Coronary artery (tissue), 2 donors: ENCODE measurements around the gene SPOPL.

ENCODE experiments used
- DNase-seq: peaks from one replicate; pipeline ENCODE4 v3.0.0-alpha.2; 2017; ENCODE audit warnings: low spot score
- H3K27ac ChIP-seq, 2 donors: fragments of 200-600 bp; sonication (generic); one replicate each; pipeline ENCODE4 v1.5.1; 2016 to 2019
- H3K4me3 ChIP-seq: fragments of 200-600 bp; sonication (generic); 2 replicates; pipeline ENCODE4 v1.5.1; 2016; ENCODE audit warnings: mild to moderate bottlenecking, moderate library complexity
- TF ChIP-seq, protein P1 (sequence below): fragments of 200-600 bp; sonication (generic); IDR thresholded peaks from one replicate; pipeline ENCODE4 v1.5.1; 2019; ENCODE audit warnings: antibody characterized with exemption

SPOPL gene

DNA sequence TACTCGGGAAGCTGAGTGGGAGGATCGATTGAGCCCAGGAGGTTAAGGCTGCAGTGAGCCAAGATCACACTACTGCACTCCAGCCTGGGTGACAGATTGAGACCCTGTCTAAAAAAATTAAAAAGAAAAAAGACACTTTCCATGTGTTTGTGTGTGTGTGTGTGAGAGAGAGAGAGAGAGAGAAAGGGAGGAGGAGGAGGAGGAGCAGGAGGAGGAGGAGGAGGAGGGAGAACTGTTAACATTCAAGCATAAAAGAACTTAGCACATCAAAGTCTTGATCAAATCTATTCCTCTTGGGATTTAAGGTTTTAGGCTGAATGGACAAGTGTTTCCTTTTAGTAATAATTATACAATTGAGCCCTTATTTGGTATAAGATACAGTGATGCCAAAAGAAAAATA lies 75.5 kb downstream of the SPOPL start:
- Histone ChIP-seq H3K27ac (no peak overlapping the region), H3K4me3 (no peak overlapping the region)
- TF ChIP-seq, protein P1, sequence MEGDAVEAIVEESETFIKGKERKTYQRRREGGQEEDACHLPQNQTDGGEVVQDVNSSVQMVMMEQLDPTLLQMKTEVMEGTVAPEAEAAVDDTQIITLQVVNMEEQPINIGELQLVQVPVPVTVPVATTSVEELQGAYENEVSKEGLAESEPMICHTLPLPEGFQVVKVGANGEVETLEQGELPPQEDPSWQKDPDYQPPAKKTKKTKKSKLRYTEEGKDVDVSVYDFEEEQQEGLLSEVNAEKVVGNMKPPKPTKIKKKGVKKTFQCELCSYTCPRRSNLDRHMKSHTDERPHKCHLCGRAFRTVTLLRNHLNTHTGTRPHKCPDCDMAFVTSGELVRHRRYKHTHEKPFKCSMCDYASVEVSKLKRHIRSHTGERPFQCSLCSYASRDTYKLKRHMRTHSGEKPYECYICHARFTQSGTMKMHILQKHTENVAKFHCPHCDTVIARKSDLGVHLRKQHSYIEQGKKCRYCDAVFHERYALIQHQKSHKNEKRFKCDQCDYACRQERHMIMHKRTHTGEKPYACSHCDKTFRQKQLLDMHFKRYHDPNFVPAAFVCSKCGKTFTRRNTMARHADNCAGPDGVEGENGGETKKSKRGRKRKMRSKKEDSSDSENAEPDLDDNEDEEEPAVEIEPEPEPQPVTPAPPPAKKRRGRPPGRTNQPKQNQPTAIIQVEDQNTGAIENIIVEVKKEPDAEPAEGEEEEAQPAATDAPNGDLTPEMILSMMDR: no peak
- no peak for DNase-seq

DNA sequence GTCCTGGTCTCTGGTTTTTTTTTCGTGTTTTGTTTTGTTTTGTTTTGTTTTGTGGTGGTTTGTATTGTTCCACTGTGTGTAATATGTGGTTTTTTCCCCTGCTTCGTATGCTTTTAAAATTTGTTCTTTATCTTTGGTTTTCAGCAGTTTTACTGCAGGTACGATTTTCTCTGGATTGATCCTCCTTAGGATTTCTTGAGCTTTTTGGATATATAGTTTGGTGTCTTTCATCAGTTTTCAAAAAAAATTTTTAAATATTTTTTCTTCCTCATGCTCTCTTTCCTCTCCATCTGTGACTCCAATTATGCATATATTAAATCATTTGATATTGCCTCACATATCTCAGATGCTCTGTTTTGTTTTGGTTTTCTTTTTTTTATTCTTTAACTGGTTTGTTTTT lies 78.0 kb downstream of the SPOPL start:
- DNase-seq: no peak
- no peak overlapping the region for H3K4me3 ChIP-seq
- H3K27ac ChIP-seq: no peak overlapping the region
- TF ChIP-seq, protein P1: no peak

DNA sequence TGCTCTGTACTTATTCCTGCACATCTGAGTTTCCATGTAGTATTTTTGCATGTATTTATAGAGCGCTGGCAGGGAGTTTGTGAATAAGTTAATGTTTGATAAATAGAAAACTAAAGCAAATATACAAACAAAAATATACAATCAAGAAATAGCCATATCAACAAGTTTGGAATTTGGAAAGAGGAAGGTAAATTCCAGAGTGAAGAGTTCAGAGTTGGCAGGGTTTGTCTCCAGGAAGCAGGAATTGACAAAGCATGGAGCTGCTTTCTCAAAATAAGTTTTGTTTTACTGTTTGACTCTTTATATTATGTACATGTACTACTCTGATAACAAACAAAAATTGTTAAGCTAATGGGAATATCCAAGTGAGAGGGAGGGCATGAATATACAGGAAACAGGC lies 80.3 kb downstream of the SPOPL start:
- no peak for DNase-seq
- TF ChIP-seq, protein P1: no peak
- H3K27ac ChIP-seq: no peak overlapping the region

DNA sequence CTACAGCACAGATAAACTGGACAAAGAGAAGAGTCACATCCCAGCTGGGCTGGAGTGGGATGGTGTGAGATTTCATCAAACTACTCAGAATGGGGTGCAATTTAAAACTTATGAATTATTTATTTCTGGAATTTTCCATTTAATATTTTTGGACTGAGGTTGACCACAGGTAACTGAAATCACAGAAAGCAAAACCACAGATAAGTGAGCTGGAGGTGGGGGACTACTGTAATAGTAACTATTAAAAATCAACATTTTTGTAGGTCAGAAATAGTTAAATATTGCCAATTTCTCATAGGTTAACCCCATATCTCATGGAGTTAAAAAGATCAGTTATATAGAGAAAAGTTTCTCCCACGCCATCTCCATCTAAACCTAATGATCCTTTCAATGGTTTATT lies 88.1 kb downstream of the SPOPL start:
- no peak overlapping the region for H3K27ac ChIP-seq
- no peak for DNase-seq
- TF ChIP-seq, protein P1: no peak
- H3K4me3 ChIP-seq: no peak overlapping the region

More for the DNA sequence above, 80.3 kb downstream of the SPOPL start:
- H3K4me3 ChIP-seq: no peak overlapping the region

DNA sequence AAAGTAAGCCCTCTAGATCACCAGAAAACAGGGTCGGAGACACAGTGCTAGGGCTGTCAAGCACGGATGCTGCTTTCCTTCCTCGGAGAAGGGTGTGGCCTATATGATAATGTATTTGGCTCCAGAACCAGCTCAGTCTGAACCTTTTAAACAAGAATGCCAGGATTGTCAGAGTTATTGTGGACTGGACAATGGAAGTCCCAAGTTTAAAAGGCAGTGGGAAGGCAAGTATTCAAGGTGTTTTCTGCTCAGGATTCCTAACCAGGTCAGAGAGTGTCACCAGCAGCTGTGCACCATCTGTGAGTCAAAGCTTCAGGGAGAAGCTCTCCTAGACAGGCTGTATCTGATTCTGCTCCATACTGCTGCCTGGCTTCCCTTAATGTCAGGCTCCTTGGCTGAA lies 94.8 kb downstream of the SPOPL start:
- Histone ChIP-seq H3K27ac (no peak overlapping the region), H3K4me3 (no peak overlapping the region)
- no peak for DNase-seq
- TF ChIP-seq, protein P1: no peak

DNA sequence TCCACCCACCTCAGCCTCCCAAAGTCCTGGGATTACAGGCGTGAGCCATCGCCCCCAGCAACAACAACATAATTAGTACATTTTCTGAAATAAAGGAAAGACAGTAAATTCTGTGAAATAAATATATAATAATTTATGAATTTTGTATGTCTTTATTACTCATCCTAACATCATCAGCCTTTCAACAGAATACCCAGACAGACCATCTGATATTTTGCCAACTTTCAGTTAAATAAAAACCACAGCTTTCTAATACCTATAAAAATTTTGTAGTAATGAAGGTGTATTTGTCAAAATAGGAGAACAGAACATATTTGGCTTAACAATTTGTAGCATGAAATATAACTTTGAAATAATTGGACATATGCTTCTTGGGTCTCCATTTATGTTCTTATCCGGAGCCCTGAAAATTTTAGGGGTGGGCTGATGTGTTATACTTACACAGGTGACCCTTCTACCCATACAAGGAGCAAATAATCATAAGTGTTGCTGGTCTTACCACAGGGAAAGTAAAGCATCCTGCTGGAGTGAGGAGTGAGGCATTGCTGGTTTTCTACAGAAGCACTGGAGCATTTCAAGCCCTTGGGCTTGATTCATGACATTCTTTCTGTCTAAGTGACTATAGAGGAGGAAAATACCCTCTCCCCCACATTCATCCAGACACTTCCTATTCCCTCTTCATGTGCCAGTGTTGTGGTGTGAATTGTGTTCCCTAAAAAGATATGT lies 99.3 kb downstream of the SPOPL start:
- TF ChIP-seq, protein P1: no peak
- no peak overlapping the region for H3K4me3 ChIP-seq
- no peak overlapping the region for H3K27ac ChIP-seq
- DNase-seq: no peak

DNA sequence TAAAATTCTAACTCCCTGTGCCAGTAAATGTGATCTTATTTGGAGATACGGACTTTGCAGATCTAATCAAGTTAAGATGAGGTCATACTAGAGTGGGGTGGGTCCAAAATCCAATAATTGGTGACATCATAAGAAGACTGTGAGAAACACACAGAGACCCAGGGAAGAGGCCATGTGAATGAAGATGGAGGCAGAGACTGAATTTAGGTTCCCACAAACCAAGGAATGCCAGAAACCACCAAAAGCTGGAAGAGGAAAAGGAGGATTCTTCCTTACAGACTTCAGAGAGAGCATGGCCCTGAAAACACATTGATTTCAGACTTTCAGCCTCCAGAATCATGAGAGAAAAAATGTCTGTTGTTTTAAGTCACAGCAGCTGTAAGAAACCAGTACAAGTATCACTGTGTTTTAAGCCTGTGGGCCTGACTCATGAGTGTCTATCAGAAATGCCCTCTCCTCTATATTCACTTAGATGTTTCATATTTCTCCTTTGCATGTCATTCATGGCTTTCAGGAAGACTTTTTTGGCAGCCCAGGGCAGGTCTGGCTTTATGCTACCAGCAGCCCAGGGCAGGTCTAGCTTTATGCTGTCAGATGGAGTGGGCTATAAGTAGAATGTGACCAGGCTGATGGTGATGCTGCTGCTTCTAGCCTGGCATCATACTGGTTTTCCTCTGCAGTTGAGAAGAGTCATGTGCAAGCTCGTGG lies 100.0 kb downstream of the SPOPL start:
- Histone ChIP-seq H3K4me3 (no peak overlapping the region), H3K27ac (no peak overlapping the region)
- TF ChIP-seq, protein P1: no peak
- DNase-seq: no peak
